ENCODE measurements around the gene ARHGAP25. TPM values are rescaled to one million over a fixed set of nuclear protein-coding genes. Genes with fewer than 3 reads are reported as not detected.

The ARHGAP25 gene
- polyA plus RNA-seq, 1 donor (not counting 4 experiments of a cell fraction or from before 2014, with no cell fraction given) = 25.3 TPM

DNA sequence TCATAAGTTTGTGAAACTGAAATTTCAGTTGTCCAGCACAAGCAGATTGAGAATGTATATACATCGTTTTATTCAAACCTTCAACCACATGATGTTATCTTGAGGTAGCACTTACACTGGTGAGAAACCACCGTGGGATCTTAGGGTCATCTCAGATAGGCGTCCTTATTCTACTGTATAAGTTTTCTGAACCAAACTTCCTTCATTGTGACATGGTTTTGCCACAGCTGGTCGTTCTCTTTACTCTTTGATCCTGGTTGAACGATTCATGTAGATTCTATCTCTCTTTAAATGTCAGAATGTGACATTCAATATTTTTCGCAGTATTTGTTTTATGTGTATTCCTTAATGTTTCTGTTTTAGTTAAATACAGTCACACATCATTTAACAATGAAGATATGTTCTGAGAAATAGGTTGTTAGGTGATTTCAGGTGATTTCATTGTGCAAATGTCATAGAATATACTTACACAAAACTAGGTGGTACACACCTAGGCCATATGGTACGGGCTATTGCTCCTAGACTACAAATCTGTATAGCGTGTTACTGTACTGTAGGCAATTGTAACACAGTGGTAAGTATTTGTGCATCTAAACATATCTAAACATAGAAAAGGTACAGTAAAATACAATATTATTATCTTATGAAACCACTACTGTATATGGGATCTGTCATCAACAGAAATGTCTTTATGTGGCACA lies 17.9 kb upstream of the ARHGAP25 start:
- H3K36me3 ChIP-seq (ENCODE audit: control insufficient read depth in 2 of 2, extremely low read depth in 1 of 2, insufficient read depth in 2 of 2, low read length in 2 of 2) = no peaks in the 10 kb centered on the region
- no peak overlapping the region for H3K9ac ChIP-seq (ENCODE audit: control insufficient read depth, extremely low read depth, insufficient read depth, low read length)
- no peaks in the 10 kb centered on the region for H3K79me2 ChIP-seq (ENCODE audit: control insufficient read depth, insufficient read depth, low read length)
- H3K9me1 ChIP-seq (ENCODE audit: control insufficient read depth, extremely low read depth, insufficient read depth, low read length) = peaks cover 1% of the 10 kb centered on the region
- DNase-seq (ENCODE audit: low read depth, low spot score) = no peak
- H3K9me3 ChIP-seq (ENCODE audit: control insufficient read depth, low read depth, low read length) = no peaks in the 10 kb centered on the region
- no peak for FAIRE-seq
- no peak overlapping the region for H3K4me3 ChIP-seq (ENCODE audit: control insufficient read depth in 2 of 3, extremely low read depth in 1 of 3, insufficient read depth in 2 of 3, low read depth in 1 of 3, low read length in 3 of 3)
- dilution Hi-C loops (cut with MboI; ENCODE audit: extremely low pct_ligation_motif_present, low sequenced_read_pairs) = no loop called here
- no peak overlapping the region for H2AFZ ChIP-seq (ENCODE audit: control insufficient read depth, low read length)
- H3K27ac ChIP-seq (ENCODE audit: control insufficient read depth, insufficient read depth, low read length) = no peak overlapping the region
- H3K27me3 ChIP-seq (ENCODE audit: control insufficient read depth, extremely low read depth, insufficient read depth, low read length) = no peaks in the 10 kb centered on the region
- H3K4me1 ChIP-seq (ENCODE audit: control insufficient read depth, extremely low read depth, insufficient read depth, low read length) = peaks cover 14% of the 10 kb centered on the region
- no peak for TF ChIP-seq CTCF (optimal IDR thresholded peaks at IDR 0.05 in 1 of 3, IDR thresholded peaks at IDR 0.05 in 1 of 3, conservative IDR thresholded peaks at IDR 0.05 in 1 of 3; ENCODE audit: extremely low read depth in 1 of 3, insufficient read depth in 2 of 3, low read length in 3 of 3)
- TF ChIP-seq EZH2 (IDR thresholded peaks at IDR 0.05; ENCODE audit: low read length) = no peak
- no peak overlapping the region for H3K4me2 ChIP-seq (ENCODE audit: control insufficient read depth, extremely low read depth, insufficient read depth, low read depth, low read length)
- no peaks in the 10 kb centered on the region for H4K20me1 ChIP-seq (ENCODE audit: control insufficient read depth, extremely low read depth, insufficient read depth, low read length)

DNA sequence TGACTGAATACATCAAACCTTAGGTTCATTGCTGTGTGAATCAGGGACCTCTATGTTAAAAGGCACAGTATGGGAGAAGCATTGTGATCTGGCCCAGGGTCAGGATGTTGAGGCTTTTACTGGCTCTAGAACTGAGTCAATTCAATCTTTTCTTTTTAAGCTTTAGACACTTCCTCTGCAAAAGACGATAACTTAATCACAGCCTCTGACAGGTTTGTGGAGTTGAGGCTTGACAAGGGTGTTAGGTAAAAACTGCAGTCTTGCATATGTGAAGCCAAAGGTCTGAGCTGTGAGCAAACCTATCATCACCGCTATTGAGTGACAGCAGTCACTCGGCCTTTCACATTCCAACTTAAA lies 17.3 kb upstream of the ARHGAP25 start:
- no peak for TF ChIP-seq CTCF (optimal IDR thresholded peaks at IDR 0.05 in 1 of 3, IDR thresholded peaks at IDR 0.05 in 1 of 3, conservative IDR thresholded peaks at IDR 0.05 in 1 of 3; ENCODE audit: extremely low read depth in 1 of 3, insufficient read depth in 2 of 3, low read length in 3 of 3)
- no peak for TF ChIP-seq EZH2 (IDR thresholded peaks at IDR 0.05; ENCODE audit: low read length)
- no peak overlapping the region for H3K9ac ChIP-seq (ENCODE audit: control insufficient read depth, extremely low read depth, insufficient read depth, low read length)
- no peaks in the 10 kb centered on the region for H4K20me1 ChIP-seq (ENCODE audit: control insufficient read depth, extremely low read depth, insufficient read depth, low read length)
- dilution Hi-C loops (cut with MboI; ENCODE audit: extremely low pct_ligation_motif_present, low sequenced_read_pairs) = no loop called here
- peaks cover 2% of the 10 kb centered on the region for H3K9me1 ChIP-seq (ENCODE audit: control insufficient read depth, extremely low read depth, insufficient read depth, low read length)
- DNase-seq (ENCODE audit: low read depth, low spot score) (no peak), FAIRE-seq (no peak)
- H2AFZ ChIP-seq (ENCODE audit: control insufficient read depth, low read length) = no peak overlapping the region
- H3K4me3 ChIP-seq (ENCODE audit: control insufficient read depth in 2 of 3, extremely low read depth in 1 of 3, insufficient read depth in 2 of 3, low read depth in 1 of 3, low read length in 3 of 3) = no peak overlapping the region
- no peak overlapping the region for H3K4me2 ChIP-seq (ENCODE audit: control insufficient read depth, extremely low read depth, insufficient read depth, low read depth, low read length)
- H3K27ac ChIP-seq (ENCODE audit: control insufficient read depth, insufficient read depth, low read length) = no peak overlapping the region
- H3K4me1 ChIP-seq (ENCODE audit: control insufficient read depth, extremely low read depth, insufficient read depth, low read length) = peaks cover 17% of the 10 kb centered on the region
- H3K27me3 ChIP-seq (ENCODE audit: control insufficient read depth, extremely low read depth, insufficient read depth, low read length) = no peaks in the 10 kb centered on the region
- H3K36me3 ChIP-seq (ENCODE audit: control insufficient read depth in 2 of 2, extremely low read depth in 1 of 2, insufficient read depth in 2 of 2, low read length in 2 of 2) = no peaks in the 10 kb centered on the region
- no peaks in the 10 kb centered on the region for H3K79me2 ChIP-seq (ENCODE audit: control insufficient read depth, insufficient read depth, low read length)
- H3K9me3 ChIP-seq (ENCODE audit: control insufficient read depth, low read depth, low read length) = no peaks in the 10 kb centered on the region

Measured in keratinocyte (primary cell).